K562 (cell line): Measurements from ENCODE around the gene MVP. TPM values are rescaled to one million over a fixed set of nuclear protein-coding genes. Genes with fewer than 3 reads are reported as not detected.

Experiments
- ETV1 ChIP-seq: fragments of 450-650 bp; conservative IDR thresholded peaks from 2 replicates; pipeline ENCODE4 v1.6.1; 2016; ENCODE audit warnings: missing genetic modification characterization, control low read depth, low read depth, missing compliant biosample characterization
- FOSL1 ChIP-seq: fragments of 200-800 bp; sonication (Bioruptor generic); conservative IDR thresholded peaks from 2 replicates; pipeline ENCODE4 v1.6.1; 2016; ENCODE audit warnings: missing genetic modification characterization, missing compliant biosample characterization
- HDAC1 ChIP-seq, 2 experiments: fragments of 450-650 bp; IDR thresholded peaks; 2 replicates each; pipeline ENCODE4 v1.6.1; 2016 to 2017; ENCODE audit warnings: inconsistent platforms in 1 of 2, mild to moderate bottlenecking in 1 of 2, moderate library complexity in 1 of 2
- HDAC3 ChIP-seq: fragments of 450-650 bp; IDR thresholded peaks from 2 replicates; pipeline ENCODE4 v1.6.1; 2018; ENCODE audit warnings: borderline replicate concordance, mild to moderate bottlenecking, moderate library complexity; ENCODE audit not compliant: partially characterized antibody
- KLF16 ChIP-seq: IDR thresholded peaks from 2 replicates; pipeline ENCODE4 v1.6.1; 2016; ENCODE audit warnings: antibody characterized with exemption
- MAFF ChIP-seq: IDR thresholded peaks from 2 replicates; pipeline ENCODE4 v1.6.1; 2012; ENCODE audit warnings: low read length, improper control_type of control experiment
- MAZ ChIP-seq, 2 experiments: fragments of 450-650 bp in 1 of 2; sonication (generic) in 1 of 2; formaldehyde crosslinking; IDR thresholded peaks in 1 of 2; conservative IDR thresholded peaks in 1 of 2; 2 replicates each; pipeline versions ENCODE4 v1.4.0 to v1.5.0; 2020; ENCODE audit warnings: mild to moderate bottlenecking in 1 of 2, missing genetic modification reagents in 1 of 2
- MEIS2 ChIP-seq: fragments of 450-650 bp; IDR thresholded peaks from 2 replicates; pipeline ENCODE4 v1.6.1; 2014; ENCODE audit warnings: mild to moderate bottlenecking; ENCODE audit not compliant: partially characterized antibody
- MXI1 ChIP-seq: IDR thresholded peaks from 2 replicates; pipeline ENCODE4 v1.6.1; 2011; ENCODE audit warnings: low read depth, mild to moderate bottlenecking, improper control_type of control experiment, low read length
- PTRF ChIP-seq: fragments of 450-650 bp; IDR thresholded peaks from 2 replicates; pipeline ENCODE4 v1.6.1; 2016; ENCODE audit warnings: mild to moderate bottlenecking, missing genetic modification characterization, missing compliant biosample characterization
- SAFB ChIP-seq: fragments of 200-400 bp; formaldehyde crosslinking; IDR thresholded peaks from 2 replicates; pipeline ENCODE4 v1.6.1; 2017; ENCODE audit warnings: low read depth, low read length, borderline replicate concordance
- TFAM ChIP-seq: fragments of 250-450 bp; sonication (Bioruptor Pico); conservative IDR thresholded peaks from 2 replicates; pipeline ENCODE4 v1.5.0; 2021; ENCODE audit warnings: mild to moderate bottlenecking, moderate library complexity
- ZNF140 ChIP-seq: fragments of 250-450 bp; sonication (Bioruptor Pico); IDR thresholded peaks from 2 replicates; pipeline ENCODE4 v1.8.0; 2021; ENCODE audit warnings: moderate library complexity, mild to moderate bottlenecking, inconsistent platforms
- polyA plus RNA-seq, 8 experiments: library from polyadenylated mRNA; depleted of rRNA in 4 of 8; stranded (reverse) in 5 of 8; unstranded in 3 of 8; fragments of >200 nt; fragmentation: Nextera tagmentation in 2 of 8; fragmentation: Illumina TruSeq in 1 of 8; extraction: Ambion mirVana in 2 of 8; extraction: Trizol in 1 of 8; gene quantifications; 2 replicates each; pipeline versions ENCODE4 v1.2.1 to v1.2.3, GENCODE V29; 2011 to 2014; ENCODE audit warnings: inconsistent platforms in 1 of 8, missing spikeins in 1 of 8
- total RNA-seq, 7 experiments: library from RNA; depleted of rRNA in 6 of 7; stranded (reverse); fragments of >200 nt in 6 of 7; fragmentation: Illumina TruSeq in 2 of 7; extraction: Trizol in 2 of 7; gene quantifications; 2 replicates each; pipeline versions ENCODE4 v1.2.1 to v1.2.3, GENCODE V29; 2011 to 2021; ENCODE audit warnings: low replicate concordance in 1 of 7
- TF ChIP-seq, protein P1 (sequence below), 2 experiments: fragments of 450-650 bp; conservative IDR thresholded peaks; 2 replicates each; pipeline ENCODE4 v1.6.1; 2017; ENCODE audit warnings: mild to moderate bottlenecking in 2 of 2, moderate library complexity in 2 of 2
- TF ChIP-seq, protein P2 (sequence below): sonication (generic); formaldehyde crosslinking; IDR thresholded peaks from 2 replicates; pipeline ENCODE4 v1.8.0; 2023; ENCODE audit warnings: mild to moderate bottlenecking, missing genetic modification reagents
- TF ChIP-seq, protein P3 (sequence below): sonication (generic); formaldehyde crosslinking; IDR thresholded peaks from 2 replicates; pipeline ENCODE4 v1.8.0; 2022; ENCODE audit warnings: mild to moderate bottlenecking, low read depth, missing genetic modification reagents
- TF ChIP-seq, protein P4 (sequence below): sonication (generic); formaldehyde crosslinking; IDR thresholded peaks from 2 replicates; pipeline ENCODE4 v1.8.1; 2023; ENCODE audit warnings: mild to moderate bottlenecking, missing genetic modification reagents
- TF ChIP-seq, protein P5 (sequence below): IDR thresholded peaks from 2 replicates; pipeline ENCODE4 v1.6.1; 2012; ENCODE audit warnings: low read depth, low read length, improper control_type of control experiment, borderline replicate concordance

MVP gene
- total and polyA plus RNA-seq, 9 of the 15 experiments (the other 6 are each of a cell fraction or from before 2014, with no cell fraction given), result 0.39 to 1.9 (median 0.76) TPM; not detected in 2

DNA sequence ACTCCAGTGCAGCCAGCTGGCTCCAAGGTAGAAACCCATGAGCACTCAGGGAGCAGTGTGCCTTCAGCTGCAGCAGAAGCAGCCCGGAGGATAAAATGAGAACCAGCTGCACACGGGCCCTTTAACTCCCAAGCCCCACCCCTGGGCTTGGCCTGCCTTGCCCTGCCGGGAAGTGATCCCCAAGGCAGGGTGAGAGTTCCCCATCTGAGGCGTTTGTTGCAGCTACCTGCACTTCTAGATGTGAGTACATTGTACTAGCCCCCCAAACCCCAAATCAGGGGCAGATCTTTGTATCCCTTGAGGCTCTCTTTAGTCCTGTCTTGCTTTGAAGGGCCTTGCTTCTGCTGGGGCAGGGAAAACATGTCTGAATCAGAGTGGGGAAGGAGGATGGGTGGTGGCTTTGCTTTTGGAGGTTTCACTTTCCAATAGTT, at the start of gene MVP (continued):
- TF ChIP-seq, protein P1, sequence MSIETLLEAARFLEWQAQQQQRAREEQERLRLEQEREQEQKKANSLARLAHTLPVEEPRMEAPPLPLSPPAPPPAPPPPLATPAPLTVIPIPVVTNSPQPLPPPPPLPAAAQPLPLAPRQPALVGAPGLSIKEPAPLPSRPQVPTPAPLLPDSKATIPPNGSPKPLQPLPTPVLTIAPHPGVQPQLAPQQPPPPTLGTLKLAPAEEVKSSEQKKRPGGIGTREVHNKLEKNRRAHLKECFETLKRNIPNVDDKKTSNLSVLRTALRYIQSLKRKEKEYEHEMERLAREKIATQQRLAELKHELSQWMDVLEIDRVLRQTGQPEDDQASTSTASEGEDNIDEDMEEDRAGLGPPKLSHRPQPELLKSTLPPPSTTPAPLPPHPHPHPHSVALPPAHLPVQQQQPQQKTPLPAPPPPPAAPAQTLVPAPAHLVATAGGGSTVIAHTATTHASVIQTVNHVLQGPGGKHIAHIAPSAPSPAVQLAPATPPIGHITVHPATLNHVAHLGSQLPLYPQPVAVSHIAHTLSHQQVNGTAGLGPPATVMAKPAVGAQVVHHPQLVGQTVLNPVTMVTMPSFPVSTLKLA (conservative IDR thresholded peaks at IDR 0.05), result 0 out of 4 replicates have a peak, but pooled peaks of 1 of the 2 experiments have one; percentile 23
- TF ChIP-seq HDAC3 (no peak), MAZ (CRISPR knock-in tag; conservative IDR thresholded peaks at IDR 0.05 in 1 of 2, IDR thresholded peaks at IDR 0.05 in 1 of 2) (0 out of 4 replicates have a peak, but pooled peaks of 1 of the 2 experiments have one; percentile 12), MEIS2 (no peak), TFAM (CRISPR knock-in tag) (no peak), ETV1 (tag) (no peak), SAFB (no peak), FOSL1 (tag) (no peak), KLF16 (no peak), MXI1 (peak; percentile 55; the same call in 1 of the 2 replicates), MAFF (no peak), PTRF (tag) (no peak), ZNF140 (no peak), HDAC1 (IDR thresholded peaks at IDR 0.05) (0 out of 4 replicates have a peak, but pooled peaks of 1 of the 2 experiments have one; percentile 12)
- TF ChIP-seq, protein P2, sequence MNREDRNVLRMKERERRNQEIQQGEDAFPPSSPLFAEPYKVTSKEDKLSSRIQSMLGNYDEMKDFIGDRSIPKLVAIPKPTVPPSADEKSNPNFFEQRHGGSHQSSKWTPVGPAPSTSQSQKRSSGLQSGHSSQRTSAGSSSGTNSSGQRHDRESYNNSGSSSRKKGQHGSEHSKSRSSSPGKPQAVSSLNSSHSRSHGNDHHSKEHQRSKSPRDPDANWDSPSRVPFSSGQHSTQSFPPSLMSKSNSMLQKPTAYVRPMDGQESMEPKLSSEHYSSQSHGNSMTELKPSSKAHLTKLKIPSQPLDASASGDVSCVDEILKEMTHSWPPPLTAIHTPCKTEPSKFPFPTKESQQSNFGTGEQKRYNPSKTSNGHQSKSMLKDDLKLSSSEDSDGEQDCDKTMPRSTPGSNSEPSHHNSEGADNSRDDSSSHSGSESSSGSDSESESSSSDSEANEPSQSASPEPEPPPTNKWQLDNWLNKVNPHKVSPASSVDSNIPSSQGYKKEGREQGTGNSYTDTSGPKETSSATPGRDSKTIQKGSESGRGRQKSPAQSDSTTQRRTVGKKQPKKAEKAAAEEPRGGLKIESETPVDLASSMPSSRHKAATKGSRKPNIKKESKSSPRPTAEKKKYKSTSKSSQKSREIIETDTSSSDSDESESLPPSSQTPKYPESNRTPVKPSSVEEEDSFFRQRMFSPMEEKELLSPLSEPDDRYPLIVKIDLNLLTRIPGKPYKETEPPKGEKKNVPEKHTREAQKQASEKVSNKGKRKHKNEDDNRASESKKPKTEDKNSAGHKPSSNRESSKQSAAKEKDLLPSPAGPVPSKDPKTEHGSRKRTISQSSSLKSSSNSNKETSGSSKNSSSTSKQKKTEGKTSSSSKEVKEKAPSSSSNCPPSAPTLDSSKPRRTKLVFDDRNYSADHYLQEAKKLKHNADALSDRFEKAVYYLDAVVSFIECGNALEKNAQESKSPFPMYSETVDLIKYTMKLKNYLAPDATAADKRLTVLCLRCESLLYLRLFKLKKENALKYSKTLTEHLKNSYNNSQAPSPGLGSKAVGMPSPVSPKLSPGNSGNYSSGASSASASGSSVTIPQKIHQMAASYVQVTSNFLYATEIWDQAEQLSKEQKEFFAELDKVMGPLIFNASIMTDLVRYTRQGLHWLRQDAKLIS (CRISPR knock-in tag), result no peak
- TF ChIP-seq, protein P3, sequence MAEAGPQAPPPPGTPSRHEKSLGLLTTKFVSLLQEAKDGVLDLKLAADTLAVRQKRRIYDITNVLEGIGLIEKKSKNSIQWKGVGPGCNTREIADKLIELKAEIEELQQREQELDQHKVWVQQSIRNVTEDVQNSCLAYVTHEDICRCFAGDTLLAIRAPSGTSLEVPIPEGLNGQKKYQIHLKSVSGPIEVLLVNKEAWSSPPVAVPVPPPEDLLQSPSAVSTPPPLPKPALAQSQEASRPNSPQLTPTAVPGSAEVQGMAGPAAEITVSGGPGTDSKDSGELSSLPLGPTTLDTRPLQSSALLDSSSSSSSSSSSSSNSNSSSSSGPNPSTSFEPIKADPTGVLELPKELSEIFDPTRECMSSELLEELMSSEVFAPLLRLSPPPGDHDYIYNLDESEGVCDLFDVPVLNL (CRISPR knock-in tag), result no peak
- TF ChIP-seq, protein P4, sequence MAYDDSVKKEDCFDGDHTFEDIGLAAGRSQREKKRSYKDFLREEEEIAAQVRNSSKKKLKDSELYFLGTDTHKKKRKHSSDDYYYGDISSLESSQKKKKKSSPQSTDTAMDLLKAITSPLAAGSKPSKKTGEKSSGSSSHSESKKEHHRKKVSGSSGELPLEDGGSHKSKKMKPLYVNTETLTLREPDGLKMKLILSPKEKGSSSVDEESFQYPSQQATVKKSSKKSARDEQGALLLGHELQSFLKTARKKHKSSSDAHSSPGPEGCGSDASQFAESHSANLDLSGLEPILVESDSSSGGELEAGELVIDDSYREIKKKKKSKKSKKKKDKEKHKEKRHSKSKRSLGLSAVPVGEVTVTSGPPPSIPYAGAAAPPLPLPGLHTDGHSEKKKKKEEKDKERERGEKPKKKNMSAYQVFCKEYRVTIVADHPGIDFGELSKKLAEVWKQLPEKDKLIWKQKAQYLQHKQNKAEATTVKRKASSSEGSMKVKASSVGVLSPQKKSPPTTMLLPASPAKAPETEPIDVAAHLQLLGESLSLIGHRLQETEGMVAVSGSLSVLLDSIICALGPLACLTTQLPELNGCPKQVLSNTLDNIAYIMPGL (CRISPR knock-in tag), result no peak
- TF ChIP-seq, protein P5, sequence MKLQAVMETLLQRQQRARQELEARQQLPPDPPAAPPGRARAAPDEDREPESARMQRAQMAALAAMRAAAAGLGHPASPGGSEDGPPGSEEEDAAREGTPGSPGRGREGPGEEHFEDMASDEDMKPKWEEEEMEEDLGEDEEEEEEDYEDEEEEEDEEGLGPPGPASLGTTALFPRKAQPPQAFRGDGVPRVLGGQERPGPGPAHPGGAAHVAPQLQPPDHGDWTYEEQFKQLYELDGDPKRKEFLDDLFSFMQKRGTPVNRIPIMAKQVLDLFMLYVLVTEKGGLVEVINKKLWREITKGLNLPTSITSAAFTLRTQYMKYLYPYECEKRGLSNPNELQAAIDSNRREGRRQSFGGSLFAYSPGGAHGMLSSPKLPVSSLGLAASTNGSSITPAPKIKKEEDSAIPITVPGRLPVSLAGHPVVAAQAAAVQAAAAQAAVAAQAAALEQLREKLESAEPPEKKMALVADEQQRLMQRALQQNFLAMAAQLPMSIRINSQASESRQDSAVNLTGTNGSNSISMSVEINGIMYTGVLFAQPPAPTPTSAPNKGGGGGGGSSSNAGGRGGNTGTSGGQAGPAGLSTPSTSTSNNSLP, result no peak
